ENCODE measurements around the gene ZFYVE19. TPM values are rescaled to one million over a fixed set of nuclear protein-coding genes. Genes with fewer than 3 reads are reported as not detected.

ZFYVE19 gene
- total and polyA plus RNA-seq, 2 of the 13 experiments (the other 11 are each of a cell fraction or from before 2014, with no cell fraction given) = 23.3 to 44.0 TPM

- TF ChIP-seq GATA4 (IDR thresholded peaks at IDR 0.05; ENCODE audit: borderline replicate concordance, low read depth) = no peak
- no peak for TF ChIP-seq ZNF879 (CRISPR knock-in tag; IDR thresholded peaks at IDR 0.05)
- no peak for TF ChIP-seq AFF4 (CRISPR knock-in tag; IDR thresholded peaks at IDR 0.05)
- no peak for TF ChIP-seq ZNF121 (CRISPR knock-in tag; IDR thresholded peaks at IDR 0.05)
- TF ChIP-seq ZNF781 (CRISPR knock-in tag; IDR thresholded peaks at IDR 0.05; ENCODE audit: borderline replicate concordance, not compliant biosample characterization) = no peak
- TF ChIP-seq, protein P1, sequence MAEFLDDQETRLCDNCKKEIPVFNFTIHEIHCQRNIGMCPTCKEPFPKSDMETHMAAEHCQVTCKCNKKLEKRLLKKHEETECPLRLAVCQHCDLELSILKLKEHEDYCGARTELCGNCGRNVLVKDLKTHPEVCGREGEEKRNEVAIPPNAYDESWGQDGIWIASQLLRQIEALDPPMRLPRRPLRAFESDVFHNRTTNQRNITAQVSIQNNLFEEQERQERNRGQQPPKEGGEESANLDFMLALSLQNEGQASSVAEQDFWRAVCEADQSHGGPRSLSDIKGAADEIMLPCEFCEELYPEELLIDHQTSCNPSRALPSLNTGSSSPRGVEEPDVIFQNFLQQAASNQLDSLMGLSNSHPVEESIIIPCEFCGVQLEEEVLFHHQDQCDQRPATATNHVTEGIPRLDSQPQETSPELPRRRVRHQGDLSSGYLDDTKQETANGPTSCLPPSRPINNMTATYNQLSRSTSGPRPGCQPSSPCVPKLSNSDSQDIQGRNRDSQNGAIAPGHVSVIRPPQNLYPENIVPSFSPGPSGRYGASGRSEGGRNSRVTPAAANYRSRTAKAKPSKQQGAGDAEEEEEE (CRISPR knock-in tag; IDR thresholded peaks at IDR 0.05; ENCODE audit: borderline replicate concordance) = no peak
- TF ChIP-seq TGIF2 (CRISPR knock-in tag; IDR thresholded peaks at IDR 0.05) = no peak
- peak; percentile 48 for TF ChIP-seq SAP130 (CRISPR knock-in tag; IDR thresholded peaks at IDR 0.05; ENCODE audit: low read depth)
- TF ChIP-seq, protein P2, sequence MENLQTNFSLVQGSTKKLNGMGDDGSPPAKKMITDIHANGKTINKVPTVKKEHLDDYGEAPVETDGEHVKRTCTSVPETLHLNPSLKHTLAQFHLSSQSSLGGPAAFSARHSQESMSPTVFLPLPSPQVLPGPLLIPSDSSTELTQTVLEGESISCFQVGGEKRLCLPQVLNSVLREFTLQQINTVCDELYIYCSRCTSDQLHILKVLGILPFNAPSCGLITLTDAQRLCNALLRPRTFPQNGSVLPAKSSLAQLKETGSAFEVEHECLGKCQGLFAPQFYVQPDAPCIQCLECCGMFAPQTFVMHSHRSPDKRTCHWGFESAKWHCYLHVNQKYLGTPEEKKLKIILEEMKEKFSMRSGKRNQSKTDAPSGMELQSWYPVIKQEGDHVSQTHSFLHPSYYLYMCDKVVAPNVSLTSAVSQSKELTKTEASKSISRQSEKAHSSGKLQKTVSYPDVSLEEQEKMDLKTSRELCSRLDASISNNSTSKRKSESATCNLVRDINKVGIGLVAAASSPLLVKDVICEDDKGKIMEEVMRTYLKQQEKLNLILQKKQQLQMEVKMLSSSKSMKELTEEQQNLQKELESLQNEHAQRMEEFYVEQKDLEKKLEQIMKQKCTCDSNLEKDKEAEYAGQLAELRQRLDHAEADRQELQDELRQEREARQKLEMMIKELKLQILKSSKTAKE (CRISPR knock-in tag; IDR thresholded peaks at IDR 0.05; ENCODE audit: borderline replicate concordance) = no peak
- TF ChIP-seq ZNF891 (CRISPR knock-in tag; IDR thresholded peaks at IDR 0.05) = 0 out of 2 replicates have a peak, but pooled peaks have one; percentile 48
- TF ChIP-seq, protein P3, sequence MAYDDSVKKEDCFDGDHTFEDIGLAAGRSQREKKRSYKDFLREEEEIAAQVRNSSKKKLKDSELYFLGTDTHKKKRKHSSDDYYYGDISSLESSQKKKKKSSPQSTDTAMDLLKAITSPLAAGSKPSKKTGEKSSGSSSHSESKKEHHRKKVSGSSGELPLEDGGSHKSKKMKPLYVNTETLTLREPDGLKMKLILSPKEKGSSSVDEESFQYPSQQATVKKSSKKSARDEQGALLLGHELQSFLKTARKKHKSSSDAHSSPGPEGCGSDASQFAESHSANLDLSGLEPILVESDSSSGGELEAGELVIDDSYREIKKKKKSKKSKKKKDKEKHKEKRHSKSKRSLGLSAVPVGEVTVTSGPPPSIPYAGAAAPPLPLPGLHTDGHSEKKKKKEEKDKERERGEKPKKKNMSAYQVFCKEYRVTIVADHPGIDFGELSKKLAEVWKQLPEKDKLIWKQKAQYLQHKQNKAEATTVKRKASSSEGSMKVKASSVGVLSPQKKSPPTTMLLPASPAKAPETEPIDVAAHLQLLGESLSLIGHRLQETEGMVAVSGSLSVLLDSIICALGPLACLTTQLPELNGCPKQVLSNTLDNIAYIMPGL (CRISPR knock-in tag; IDR thresholded peaks at IDR 0.05; ENCODE audit: borderline replicate concordance in 1 of 2, low read depth in 1 of 2) = peak; percentile 52 to 65; a peak in 1 of 4 replicates
- TF ChIP-seq ISX (CRISPR knock-in tag; conservative IDR thresholded peaks at IDR 0.05) = no peak
- no peak for TF ChIP-seq NFE2L1 (CRISPR knock-in tag; IDR thresholded peaks at IDR 0.05; ENCODE audit: borderline replicate concordance)
- TF ChIP-seq MEIS2 (CRISPR knock-in tag; IDR thresholded peaks at IDR 0.05) = no peak
- TF ChIP-seq, protein P4, sequence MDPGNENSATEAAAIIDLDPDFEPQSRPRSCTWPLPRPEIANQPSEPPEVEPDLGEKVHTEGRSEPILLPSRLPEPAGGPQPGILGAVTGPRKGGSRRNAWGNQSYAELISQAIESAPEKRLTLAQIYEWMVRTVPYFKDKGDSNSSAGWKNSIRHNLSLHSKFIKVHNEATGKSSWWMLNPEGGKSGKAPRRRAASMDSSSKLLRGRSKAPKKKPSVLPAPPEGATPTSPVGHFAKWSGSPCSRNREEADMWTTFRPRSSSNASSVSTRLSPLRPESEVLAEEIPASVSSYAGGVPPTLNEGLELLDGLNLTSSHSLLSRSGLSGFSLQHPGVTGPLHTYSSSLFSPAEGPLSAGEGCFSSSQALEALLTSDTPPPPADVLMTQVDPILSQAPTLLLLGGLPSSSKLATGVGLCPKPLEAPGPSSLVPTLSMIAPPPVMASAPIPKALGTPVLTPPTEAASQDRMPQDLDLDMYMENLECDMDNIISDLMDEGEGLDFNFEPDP (CRISPR knock-in tag; conservative IDR thresholded peaks at IDR 0.05) = no peak
- 0 out of 2 replicates have a peak, but pooled peaks have one; percentile 23 for TF ChIP-seq ZNF12 (CRISPR knock-in tag; IDR thresholded peaks at IDR 0.05)
- no peak for TF ChIP-seq ZNF775 (CRISPR knock-in tag; IDR thresholded peaks at IDR 0.05; ENCODE audit: borderline replicate concordance)
- no peak for TF ChIP-seq FOXK2 (IDR thresholded peaks at IDR 0.05)
- no peak for TF ChIP-seq ZNF816 (CRISPR knock-in tag; IDR thresholded peaks at IDR 0.05; ENCODE audit: borderline replicate concordance)
Measured at GRCh38 chr15:40782609-40783227, 24.2 kb upstream of the ZFYVE19 start (continued).

All from HepG2 (cell line).